SK-N-SH (cell line): ENCODE measurements around the gene PSAP.

Experiments
- CHD2 ChIP-seq: fragments of 150-350 bp; IDR thresholded peaks from 2 replicates; pipeline ENCODE4 v1.6.1; 2018; ENCODE audit warnings: low read length; ENCODE audit not compliant: partially characterized antibody
- CTCF ChIP-seq: fragments of 200-600 bp; sonication (generic); IDR thresholded peaks from 2 replicates; pipeline ENCODE4 v1.6.1; 2017; ENCODE audit warnings: antibody characterized with exemption, mild to moderate bottlenecking, moderate library complexity
- EP300 ChIP-seq, 2 experiments: IDR thresholded peaks; 2 replicates each; pipeline versions ENCODE4 v1.4.0 to v1.6.1; 2012; ENCODE audit warnings: borderline replicate concordance in 1 of 2, low read depth in 1 of 2, low read length in 1 of 2
- MAX ChIP-seq: IDR thresholded peaks from 2 replicates; pipeline ENCODE4 v1.4.0; 2012; ENCODE audit warnings: low read depth
- MXI1 ChIP-seq: IDR thresholded peaks from 2 replicates; pipeline ENCODE4 v1.6.1; 2012; ENCODE audit warnings: mild to moderate bottlenecking, low read depth, low read length, improper control_type of control experiment
- RAD21 ChIP-seq: IDR thresholded peaks from 2 replicates; pipeline ENCODE4 v1.6.1; 2012; ENCODE audit warnings: mild to moderate bottlenecking, low read length
- RXRA ChIP-seq: IDR thresholded peaks from 2 replicates; pipeline ENCODE4 v1.4.0; 2012; ENCODE audit warnings: low read depth, mild to moderate bottlenecking, borderline replicate concordance
- YY1 ChIP-seq: IDR thresholded peaks from 2 replicates; pipeline ENCODE4 v1.4.0; 2012; ENCODE audit warnings: low read depth, mild to moderate bottlenecking

- TF ChIP-seq EP300 (IDR thresholded peaks at IDR 0.05; ENCODE audit: borderline replicate concordance in 1 of 2, low read depth in 1 of 2, low read length in 1 of 2) = no peak
- TF ChIP-seq RXRA = no peak
- TF ChIP-seq CTCF = no peak
- TF ChIP-seq RAD21 = no peak
- TF ChIP-seq MAX = no peak
- no peak for TF ChIP-seq MXI1
- no peak for TF ChIP-seq YY1
- no peak for TF ChIP-seq CHD2
These were observed 33.0 kb downstream of the PSAP start for GRCh38 chr10:71817831-71818655.
